Liver (tissue), 9 donors: ENCODE data around the gene ABHD6. TPM values are rescaled to one million over a fixed set of nuclear protein-coding genes. Genes with fewer than 3 reads are reported as not detected.

Source experiments
- DNase-seq: peaks from one replicate; pipeline ENCODE4 v3.0.0-alpha.2; 2017; ENCODE audit warnings: low spot score
- H3K27ac ChIP-seq, 2 donors: one replicate each; pipeline ENCODE4 v1.7.0; 2013; ENCODE audit warnings: inconsistent platforms in 2 of 2, low read length in 2 of 2, control low read depth in 1 of 2, low read depth in 1 of 2, mild to moderate bottlenecking in 1 of 2
- H3K27me3 ChIP-seq, 4 donors: one replicate each; pipeline versions ENCODE4 v1.6.1 to v1.7.0; 2013; ENCODE audit warnings: low read length in 3 of 4, inconsistent platforms in 1 of 4, mild to moderate bottlenecking in 1 of 4, moderate library complexity in 1 of 4; ENCODE audit not compliant: control insufficient read depth in 4 of 4, insufficient read depth in 4 of 4
- H3K36me3 ChIP-seq, 4 donors: one replicate each; pipeline versions ENCODE4 v1.6.1 to v1.7.0; 2013; ENCODE audit warnings: low read length in 3 of 4, mild to moderate bottlenecking in 3 of 4, low read depth in 1 of 4, moderate library complexity in 1 of 4; ENCODE audit not compliant: control insufficient read depth in 4 of 4, insufficient read depth in 3 of 4
- H3K4me1 ChIP-seq, 4 donors: one replicate each; pipeline versions ENCODE4 v1.6.1 to v1.7.0; 2013; ENCODE audit warnings: low read length in 3 of 4, mild to moderate bottlenecking in 3 of 4, moderate library complexity in 1 of 4; ENCODE audit not compliant: control insufficient read depth in 4 of 4, insufficient read depth in 4 of 4
- H3K4me3 ChIP-seq, 3 donors: one replicate each; pipeline versions ENCODE4 v1.6.1 to v1.7.0; 2013; ENCODE audit warnings: low read length in 3 of 3, control low read depth in 1 of 3, low read depth in 1 of 3, mild to moderate bottlenecking in 1 of 3
- H3K9ac ChIP-seq, 2 donors: one replicate each; pipeline ENCODE4 v1.7.0; 2013; ENCODE audit warnings: low read length in 2 of 2, mild to moderate bottlenecking in 2 of 2, moderate library complexity in 2 of 2, control low read depth in 1 of 2, low read depth in 1 of 2
- H3K9me3 ChIP-seq, 4 donors: one replicate each; pipeline versions ENCODE4 v1.6.1 to v1.7.0; 2013; ENCODE audit warnings: low read length in 3 of 4; ENCODE audit not compliant: control insufficient read depth in 4 of 4
- ATF3 ChIP-seq: IDR thresholded peaks from 2 replicates; pipeline ENCODE4 v1.6.1; 2016; ENCODE audit warnings: antibody characterized with exemption
- EGR1 ChIP-seq, 2 donors: IDR thresholded peaks; 2 replicates each; pipeline ENCODE4 v1.6.1; 2016 to 2018; ENCODE audit warnings: antibody characterized with exemption in 2 of 2, low read depth in 2 of 2
- FOXA1 ChIP-seq: IDR thresholded peaks from 2 replicates; pipeline ENCODE4 v1.6.1; 2016; ENCODE audit warnings: antibody characterized with exemption
- FOXA2 ChIP-seq: IDR thresholded peaks from 2 replicates; pipeline ENCODE4 v1.6.1; 2016; ENCODE audit warnings: antibody characterized with exemption
- GABPA ChIP-seq, 2 donors: IDR thresholded peaks in 1 of 2; conservative IDR thresholded peaks in 1 of 2; 2 replicates each; pipeline ENCODE4 v1.6.1; 2016; ENCODE audit warnings: antibody characterized with exemption in 2 of 2, mild to moderate bottlenecking in 1 of 2, moderate library complexity in 1 of 2
- HNF4A ChIP-seq, 2 donors: conservative IDR thresholded peaks; 2 replicates each; pipeline ENCODE4 v1.6.1; 2016; ENCODE audit warnings: antibody characterized with exemption in 2 of 2, mild to moderate bottlenecking in 2 of 2
- HNF4G ChIP-seq: IDR thresholded peaks from 2 replicates; pipeline ENCODE4 v1.6.1; 2016; ENCODE audit warnings: antibody characterized with exemption
- JUND ChIP-seq, 2 donors: IDR thresholded peaks; 2 replicates each; pipeline ENCODE4 v1.6.1; 2016; ENCODE audit warnings: antibody characterized with exemption in 2 of 2
- NR2F2 ChIP-seq: IDR thresholded peaks from 2 replicates; pipeline ENCODE4 v1.6.1; 2016; ENCODE audit warnings: antibody characterized with exemption
- RAD21 ChIP-seq, 2 donors: IDR thresholded peaks; 2 replicates each; pipeline ENCODE4 v1.6.1; 2016; ENCODE audit warnings: antibody characterized with exemption in 2 of 2, mild to moderate bottlenecking in 2 of 2
- RXRA ChIP-seq, 2 donors: IDR thresholded peaks; 2 replicates each; pipeline ENCODE4 v1.6.1; 2017 to 2018; ENCODE audit warnings: antibody characterized with exemption in 2 of 2, mild to moderate bottlenecking in 1 of 2
- SP1 ChIP-seq: IDR thresholded peaks from 2 replicates; pipeline ENCODE4 v1.6.1; 2018; ENCODE audit warnings: antibody characterized with exemption, mild to moderate bottlenecking
- TAF1 ChIP-seq: conservative IDR thresholded peaks from 2 replicates; pipeline ENCODE4 v1.6.1; 2016; ENCODE audit warnings: antibody characterized with exemption, mild to moderate bottlenecking
- YY1 ChIP-seq: IDR thresholded peaks from 2 replicates; pipeline ENCODE4 v1.6.1; 2016; ENCODE audit warnings: antibody characterized with exemption, mild to moderate bottlenecking
- WGBS: extraction: QIAGEN DNeasy Blood & Tissue Kit; methylation state at CpG from one replicate; pipeline ENCODE4 v1.1.7; 2013; 5-methylcytosine and 5-hydroxymethylcytosine counted together
- polyA plus RNA-seq, 2 donors: library from polyadenylated mRNA; stranded (reverse) in 1 of 2; unstranded in 1 of 2; fragments of 200-250 nt in 1 of 2; fragments of >200 nt in 1 of 2; fragmentation: Nextera tagmentation in 1 of 2; extraction: Ambion mirVana in 1 of 2; gene quantifications; one replicate each; pipeline versions ENCODE4 v1.2.1 to v1.2.3, GENCODE V29; 2013 to 2015
- total RNA-seq, 2 donors: library from RNA; depleted of rRNA; stranded (reverse); fragments of >200 nt; gene quantifications; one replicate each; pipeline ENCODE4 v1.2.3, GENCODE V29; 2014
- TF ChIP-seq, protein P1 (sequence below): fragments of 150-350 bp; IDR thresholded peaks from 2 replicates; pipeline ENCODE4 v1.5.1; 2017; ENCODE audit warnings: improper control_type of control experiment, low read depth, low read length; ENCODE audit not compliant: missing input control
- TF ChIP-seq, protein P2 (sequence below): IDR thresholded peaks from 2 replicates; pipeline ENCODE4 v1.6.1; 2016; ENCODE audit warnings: antibody characterized with exemption
- TF ChIP-seq, protein P3 (sequence below): IDR thresholded peaks from 2 replicates; pipeline ENCODE4 v1.6.1; 2016; ENCODE audit warnings: antibody characterized with exemption
- TF ChIP-seq, protein P4 (sequence below): IDR thresholded peaks from 2 replicates; pipeline ENCODE4 v1.6.1; 2016; ENCODE audit warnings: antibody characterized with exemption, mild to moderate bottlenecking
- donor health status: healthy.
- donor health status: healthy.
- donor health status: healthy.
- donor health status: healthy.
- donor health status: healthy.

ABHD6 gene
- total and polyA plus RNA-seq, 4 donors: 19.8 to 60.9 (median 38.3) TPM

DNA sequence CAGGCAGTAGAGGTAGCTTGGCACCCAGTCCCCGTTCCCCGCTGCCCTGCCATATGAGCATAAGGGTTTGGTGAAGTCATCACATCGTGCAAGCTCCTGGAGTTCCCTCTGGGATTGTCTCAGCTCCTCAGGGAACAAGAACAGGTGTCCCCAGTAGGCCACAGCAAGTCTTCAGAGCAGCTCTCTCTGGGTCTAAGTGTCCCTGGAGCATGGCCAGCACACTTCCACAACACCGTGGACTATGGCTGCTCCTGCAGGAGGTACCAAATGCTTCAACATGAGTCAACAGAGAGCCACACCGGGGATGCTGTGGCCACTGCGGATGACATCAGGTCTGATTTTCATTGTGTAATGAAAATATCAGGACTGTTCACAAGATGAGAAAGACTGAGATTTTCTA lies 23.1 kb downstream of the ABHD6 start:
- Histone ChIP-seq H3K4me3 (no peak overlapping the region), H3K27ac (no peak overlapping the region), H3K9ac (no peak overlapping the region), H3K36me3 (peaks cover 6 to 23% (median 14%) of the 10 kb centered on the region in 4 donors), H3K27me3 (no peaks in the 10 kb centered on the region), H3K4me1 (no peaks in the 10 kb centered on the region), H3K9me3 (no peaks in the 10 kb centered on the region)
- TF ChIP-seq HNF4A (conservative IDR thresholded peaks at IDR 0.05) (peak; percentile 33 to 38), EGR1 (IDR thresholded peaks at IDR 0.05; ENCODE audit: low read depth in 2 of 2) (no peak), JUND (IDR thresholded peaks at IDR 0.05) (peak in 1 of 2 donors; percentile 26), HNF4G (no peak), RAD21 (IDR thresholded peaks at IDR 0.05) (no peak), SP1 (no peak)
- TF ChIP-seq, protein P1, sequence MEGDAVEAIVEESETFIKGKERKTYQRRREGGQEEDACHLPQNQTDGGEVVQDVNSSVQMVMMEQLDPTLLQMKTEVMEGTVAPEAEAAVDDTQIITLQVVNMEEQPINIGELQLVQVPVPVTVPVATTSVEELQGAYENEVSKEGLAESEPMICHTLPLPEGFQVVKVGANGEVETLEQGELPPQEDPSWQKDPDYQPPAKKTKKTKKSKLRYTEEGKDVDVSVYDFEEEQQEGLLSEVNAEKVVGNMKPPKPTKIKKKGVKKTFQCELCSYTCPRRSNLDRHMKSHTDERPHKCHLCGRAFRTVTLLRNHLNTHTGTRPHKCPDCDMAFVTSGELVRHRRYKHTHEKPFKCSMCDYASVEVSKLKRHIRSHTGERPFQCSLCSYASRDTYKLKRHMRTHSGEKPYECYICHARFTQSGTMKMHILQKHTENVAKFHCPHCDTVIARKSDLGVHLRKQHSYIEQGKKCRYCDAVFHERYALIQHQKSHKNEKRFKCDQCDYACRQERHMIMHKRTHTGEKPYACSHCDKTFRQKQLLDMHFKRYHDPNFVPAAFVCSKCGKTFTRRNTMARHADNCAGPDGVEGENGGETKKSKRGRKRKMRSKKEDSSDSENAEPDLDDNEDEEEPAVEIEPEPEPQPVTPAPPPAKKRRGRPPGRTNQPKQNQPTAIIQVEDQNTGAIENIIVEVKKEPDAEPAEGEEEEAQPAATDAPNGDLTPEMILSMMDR: no peak
- 75% methylated on average over 6 of the region's 6 CpGs for WGBS
- DNase-seq: no peak

- 87% methylated on average over 3 of the region's 3 CpGs for WGBS
- no peak overlapping the region for H3K4me3 ChIP-seq
- DNase-seq: no peak
- H3K27ac ChIP-seq: no peak overlapping the region
- TF ChIP-seq EGR1 (IDR thresholded peaks at IDR 0.05; ENCODE audit: low read depth in 2 of 2) (no peak), JUND (IDR thresholded peaks at IDR 0.05) (no peak), RAD21 (IDR thresholded peaks at IDR 0.05) (no peak), TAF1 (no peak), RXRA (IDR thresholded peaks at IDR 0.05) (no peak), NR2F2 (no peak), HNF4A (conservative IDR thresholded peaks at IDR 0.05) (no peak), ATF3 (no peak), GABPA (IDR thresholded peaks at IDR 0.05 in 1 of 2, conservative IDR thresholded peaks at IDR 0.05 in 1 of 2) (no peak), SP1 (no peak), HNF4G (no peak), FOXA2 (no peak), FOXA1 (no peak), YY1 (no peak)
- TF ChIP-seq, protein P2, sequence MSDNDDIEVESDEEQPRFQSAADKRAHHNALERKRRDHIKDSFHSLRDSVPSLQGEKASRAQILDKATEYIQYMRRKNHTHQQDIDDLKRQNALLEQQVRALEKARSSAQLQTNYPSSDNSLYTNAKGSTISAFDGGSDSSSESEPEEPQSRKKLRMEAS: no peak
- TF ChIP-seq, protein P1: no peak
- TF ChIP-seq, protein P3, sequence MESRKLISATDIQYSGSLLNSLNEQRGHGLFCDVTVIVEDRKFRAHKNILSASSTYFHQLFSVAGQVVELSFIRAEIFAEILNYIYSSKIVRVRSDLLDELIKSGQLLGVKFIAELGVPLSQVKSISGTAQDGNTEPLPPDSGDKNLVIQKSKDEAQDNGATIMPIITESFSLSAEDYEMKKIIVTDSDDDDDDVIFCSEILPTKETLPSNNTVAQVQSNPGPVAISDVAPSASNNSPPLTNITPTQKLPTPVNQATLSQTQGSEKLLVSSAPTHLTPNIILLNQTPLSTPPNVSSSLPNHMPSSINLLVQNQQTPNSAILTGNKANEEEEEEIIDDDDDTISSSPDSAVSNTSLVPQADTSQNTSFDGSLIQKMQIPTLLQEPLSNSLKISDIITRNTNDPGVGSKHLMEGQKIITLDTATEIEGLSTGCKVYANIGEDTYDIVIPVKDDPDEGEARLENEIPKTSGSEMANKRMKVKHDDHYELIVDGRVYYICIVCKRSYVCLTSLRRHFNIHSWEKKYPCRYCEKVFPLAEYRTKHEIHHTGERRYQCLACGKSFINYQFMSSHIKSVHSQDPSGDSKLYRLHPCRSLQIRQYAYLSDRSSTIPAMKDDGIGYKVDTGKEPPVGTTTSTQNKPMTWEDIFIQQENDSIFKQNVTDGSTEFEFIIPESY: no peak
- TF ChIP-seq, protein P4, sequence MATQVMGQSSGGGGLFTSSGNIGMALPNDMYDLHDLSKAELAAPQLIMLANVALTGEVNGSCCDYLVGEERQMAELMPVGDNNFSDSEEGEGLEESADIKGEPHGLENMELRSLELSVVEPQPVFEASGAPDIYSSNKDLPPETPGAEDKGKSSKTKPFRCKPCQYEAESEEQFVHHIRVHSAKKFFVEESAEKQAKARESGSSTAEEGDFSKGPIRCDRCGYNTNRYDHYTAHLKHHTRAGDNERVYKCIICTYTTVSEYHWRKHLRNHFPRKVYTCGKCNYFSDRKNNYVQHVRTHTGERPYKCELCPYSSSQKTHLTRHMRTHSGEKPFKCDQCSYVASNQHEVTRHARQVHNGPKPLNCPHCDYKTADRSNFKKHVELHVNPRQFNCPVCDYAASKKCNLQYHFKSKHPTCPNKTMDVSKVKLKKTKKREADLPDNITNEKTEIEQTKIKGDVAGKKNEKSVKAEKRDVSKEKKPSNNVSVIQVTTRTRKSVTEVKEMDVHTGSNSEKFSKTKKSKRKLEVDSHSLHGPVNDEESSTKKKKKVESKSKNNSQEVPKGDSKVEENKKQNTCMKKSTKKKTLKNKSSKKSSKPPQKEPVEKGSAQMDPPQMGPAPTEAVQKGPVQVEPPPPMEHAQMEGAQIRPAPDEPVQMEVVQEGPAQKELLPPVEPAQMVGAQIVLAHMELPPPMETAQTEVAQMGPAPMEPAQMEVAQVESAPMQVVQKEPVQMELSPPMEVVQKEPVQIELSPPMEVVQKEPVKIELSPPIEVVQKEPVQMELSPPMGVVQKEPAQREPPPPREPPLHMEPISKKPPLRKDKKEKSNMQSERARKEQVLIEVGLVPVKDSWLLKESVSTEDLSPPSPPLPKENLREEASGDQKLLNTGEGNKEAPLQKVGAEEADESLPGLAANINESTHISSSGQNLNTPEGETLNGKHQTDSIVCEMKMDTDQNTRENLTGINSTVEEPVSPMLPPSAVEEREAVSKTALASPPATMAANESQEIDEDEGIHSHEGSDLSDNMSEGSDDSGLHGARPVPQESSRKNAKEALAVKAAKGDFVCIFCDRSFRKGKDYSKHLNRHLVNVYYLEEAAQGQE: no peak
- H3K36me3 ChIP-seq: peaks cover 7 to 19% (median 13%) of the 10 kb centered on the region in 4 donors
- H3K9ac ChIP-seq: no peak overlapping the region
- H3K9me3 ChIP-seq: no peaks in the 10 kb centered on the region
- peaks cover 0 to 9% (median 4%) of the 10 kb centered on the region in 4 donors for H3K4me1 ChIP-seq
- H3K27me3 ChIP-seq: no peaks in the 10 kb centered on the region
Measured at GRCh38 chr3:58261954-58262666, 24.5 kb downstream of the ABHD6 start.
